Testis (tissue), 2 donors: Measurements from ENCODE around the gene OGFOD3.

Experiments
- POLR2A ChIP-seq: fragments of 450-650 bp; IDR thresholded peaks from one replicate; pipeline ENCODE4 v1.6.1; 2017; ENCODE audit warnings: antibody characterized with exemption, mild to moderate bottlenecking, moderate library complexity
- TF ChIP-seq, protein P1 (sequence below), 3 experiments: fragments of 450-650 bp in 2 of 3; fragments of 200-600 bp in 1 of 3; sonication (generic) in 1 of 3; IDR thresholded peaks; one replicate each; pipeline ENCODE4 v1.5.1; 2016 to 2019; ENCODE audit warnings: antibody characterized with exemption in 3 of 3, mild to moderate bottlenecking in 2 of 3, moderate library complexity in 1 of 3

DNA sequence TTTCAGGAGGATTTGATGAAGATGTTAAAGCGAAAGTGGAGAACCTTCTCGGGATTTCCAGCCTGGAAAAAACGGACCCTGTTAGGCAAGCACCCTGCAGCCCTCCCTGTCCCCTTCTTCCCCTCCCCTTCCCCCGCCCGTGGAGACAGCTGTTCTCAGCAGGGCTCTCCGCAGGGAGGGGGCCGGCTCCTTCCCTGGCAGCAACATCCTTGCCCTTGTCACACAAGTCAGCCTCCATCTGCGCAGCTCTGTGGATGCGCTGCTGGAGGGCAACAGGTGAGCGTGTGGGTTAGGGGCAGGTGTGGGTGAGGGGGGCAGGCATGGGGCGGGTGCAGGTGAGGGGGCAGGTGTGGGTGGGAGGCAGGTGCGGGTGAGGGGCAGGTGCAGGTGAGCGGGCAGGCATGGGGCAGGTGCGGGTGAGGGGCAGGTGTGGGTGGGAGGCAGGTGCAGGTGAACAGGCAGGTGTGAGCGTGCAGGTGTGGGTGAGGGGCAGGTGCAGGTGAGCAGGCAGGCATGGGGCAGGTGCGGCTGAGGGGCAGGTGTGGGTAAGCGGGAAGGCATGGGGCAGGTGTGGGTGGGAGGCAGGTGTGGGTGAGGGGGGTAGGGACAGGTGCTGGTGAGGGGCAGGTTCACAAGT is 22.7 kb upstream of the OGFOD3 start:
- TF ChIP-seq, protein P1, sequence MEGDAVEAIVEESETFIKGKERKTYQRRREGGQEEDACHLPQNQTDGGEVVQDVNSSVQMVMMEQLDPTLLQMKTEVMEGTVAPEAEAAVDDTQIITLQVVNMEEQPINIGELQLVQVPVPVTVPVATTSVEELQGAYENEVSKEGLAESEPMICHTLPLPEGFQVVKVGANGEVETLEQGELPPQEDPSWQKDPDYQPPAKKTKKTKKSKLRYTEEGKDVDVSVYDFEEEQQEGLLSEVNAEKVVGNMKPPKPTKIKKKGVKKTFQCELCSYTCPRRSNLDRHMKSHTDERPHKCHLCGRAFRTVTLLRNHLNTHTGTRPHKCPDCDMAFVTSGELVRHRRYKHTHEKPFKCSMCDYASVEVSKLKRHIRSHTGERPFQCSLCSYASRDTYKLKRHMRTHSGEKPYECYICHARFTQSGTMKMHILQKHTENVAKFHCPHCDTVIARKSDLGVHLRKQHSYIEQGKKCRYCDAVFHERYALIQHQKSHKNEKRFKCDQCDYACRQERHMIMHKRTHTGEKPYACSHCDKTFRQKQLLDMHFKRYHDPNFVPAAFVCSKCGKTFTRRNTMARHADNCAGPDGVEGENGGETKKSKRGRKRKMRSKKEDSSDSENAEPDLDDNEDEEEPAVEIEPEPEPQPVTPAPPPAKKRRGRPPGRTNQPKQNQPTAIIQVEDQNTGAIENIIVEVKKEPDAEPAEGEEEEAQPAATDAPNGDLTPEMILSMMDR (IDR thresholded peaks at IDR 0.05) = no peak
- no peak for TF ChIP-seq POLR2A
